ENCODE results near the gene IL17RD.

The IL17RD gene

GRCh38 chr3:57064001-57064400 is 101.2 kb downstream of the IL17RD start:
- no peak for DNase-seq

GRCh38 chr3:57063032-57063431 is 102.1 kb downstream of the IL17RD start:
- no peak for DNase-seq

GRCh38 chr3:57062101-57062631 is 103.0 kb downstream of the IL17RD start:
- DNase-seq, result no peak

- no peak for DNase-seq
Measured at GRCh38 chr3:57061556-57061955, 103.6 kb downstream of the IL17RD start.

GRCh38 chr3:57060089-57060821 is 104.9 kb downstream of the IL17RD start, which contains the start of gene SPATA12:
SPATA12 (plus strand) TSS chr3:57060664; CDS start chr3:57073695, 13,031 bp downstream.
- DNase-seq, result no peak

GRCh38 chr3:57059411-57059810 is 105.7 kb downstream of the IL17RD start:
- DNase-seq, result no peak

- no peak for DNase-seq
Measured at GRCh38 chr3:57057351-57057750, 107.8 kb downstream of the IL17RD start.

GRCh38 chr3:57053122-57053521 is 112.0 kb downstream of the IL17RD start:
- DNase-seq, result no peak

- no peak for DNase-seq
Measured at GRCh38 chr3:57052662-57053061, 112.5 kb downstream of the IL17RD start.

GRCh38 chr3:57048728-57049127 is 116.4 kb downstream of the IL17RD start:
- DNase-seq, result no peak

GRCh38 chr3:57048052-57048671 is 117.0 kb downstream of the IL17RD start:
- DNase-seq, result no peak

GRCh38 chr3:57046101-57046765 is 118.9 kb downstream of the IL17RD start:
- DNase-seq, result no peak

- no peak for DNase-seq
Measured at GRCh38 chr3:57043518-57043917, 121.6 kb downstream of the IL17RD start.

- DNase-seq, result no peak
Measured at GRCh38 chr3:57041674-57042073, 123.5 kb downstream of the IL17RD start.

Data from activated CD4-positive, alpha-beta T cell treated with anti-CD3 and anti-CD28 coated beads, Interleukin-2, Interleukin-6, amounts not matched to agents 100 ng/mL and 50 ng/mL, durations not matched to agents 16 hours and 8 hours (primary cell).